Activated CD8-positive, alpha-beta T cell treated with anti-CD3 and anti-CD28 coated beads for 36 hours (primary cell): ENCODE measurements around the gene CFAP58. TPM values are rescaled to one million over a fixed set of nuclear protein-coding genes. Genes with fewer than 3 reads are reported as not detected.

Source experiments
- ATAC-seq: fragments of 200-7000 bp; cut with Tn5 transposase; one replicate; pipeline ENCODE4 v1.10.0; 2021; ENCODE audit warnings: mild to moderate bottlenecking, moderate library complexity
- CTCF ChIA-PET: fragments of 350-600 bp; sonication (Branson Sonifier 250); formaldehyde crosslinking; loops from one replicate; lab custom pipeline; 2021; ENCODE audit warnings: antibody characterized with exemption; lab: Charles Lee
- POLR2A ChIA-PET: fragments of 350-600 bp; sonication (Branson Sonifier 250); formaldehyde crosslinking; loops from one replicate; lab custom pipeline; 2021; ENCODE audit warnings: antibody characterized with exemption; lab: Charles Lee
- DNase-seq: peaks from one replicate; pipeline ENCODE4 v3.0.0-alpha.2; 2020
- H3K27ac Mint-ChIP-seq: one replicate; pipeline ENCODE4 v1.8.0; 2021; ENCODE audit warnings: mild to moderate bottlenecking, mixed read lengths
- H3K27me3 Mint-ChIP-seq: one replicate; pipeline ENCODE4 v1.8.0; 2021; ENCODE audit warnings: mixed read lengths
- H3K36me3 Mint-ChIP-seq: one replicate; pipeline ENCODE4 v1.8.0; 2021; ENCODE audit warnings: low read depth, mixed read lengths
- H3K4me1 Mint-ChIP-seq: one replicate; pipeline ENCODE4 v1.8.0; 2021; ENCODE audit warnings: low read depth, mixed read lengths
- H3K4me3 Mint-ChIP-seq: one replicate; pipeline ENCODE4 v1.8.0; 2021; ENCODE audit warnings: mild to moderate bottlenecking, moderate library complexity, mixed read lengths
- H3K9me3 Mint-ChIP-seq: one replicate; pipeline ENCODE4 v1.8.0; 2021; ENCODE audit warnings: mixed read lengths
- CTCF ChIP-seq: fragments of 200-600 bp; IDR thresholded peaks from one replicate; pipeline ENCODE4 v1.8.0; 2022; ENCODE audit warnings: antibody characterized with exemption, mild to moderate bottlenecking
- intact Hi-C: fragments of 100-400 bp; cut with micrococcal nuclease; formaldehyde crosslinking; loops from one replicate; pipeline ENCODE4 v1.10.0; 2022
- total RNA-seq, 2 experiments: library from RNA; stranded (reverse); gene quantifications; one replicate each; pipeline ENCODE4 v1.2.3, GENCODE V29; 2021

CFAP58 gene
- total RNA-seq, 2 experiments from 2014 or later, result 0.27 to 0.38 TPM

GRCh38 chr10:104416851-104417250, 63.2 kb downstream of the CFAP58 start:
- no peak for DNase-seq
- no peaks in the 10 kb centered on the region for H3K36me3 Mint-ChIP-seq
- intact Hi-C loops, result no loop called here
- H3K4me1 Mint-ChIP-seq, result no peaks in the 10 kb centered on the region
- TF ChIP-seq CTCF, result no peak
- no peak overlapping the region for H3K27ac Mint-ChIP-seq
- no peaks in the 10 kb centered on the region for H3K9me3 Mint-ChIP-seq
- POLR2A ChIA-PET, result no interaction called here
- CTCF ChIA-PET, result interaction anchor here (1.7 kb wide), 1 partner anchor 13 kb away, joined by 4 read pairs; no protein-coding TSS in a partner anchor
- H3K27me3 Mint-ChIP-seq, result peaks cover 6% of the 10 kb centered on the region
- H3K4me3 Mint-ChIP-seq, result no peak overlapping the region
- no peak for ATAC-seq

- Mint-ChIP-seq H3K27ac (no peak overlapping the region), H3K9me3 (no peaks in the 10 kb centered on the region), H3K27me3 (peaks cover 6% of the 10 kb centered on the region), H3K36me3 (no peaks in the 10 kb centered on the region), H3K4me3 (no peak overlapping the region), H3K4me1 (no peaks in the 10 kb centered on the region)
- ATAC-seq (no peak), DNase-seq (no peak)
- intact Hi-C loops, result no loop called here
- CTCF ChIA-PET, result interaction anchor here (1.7 kb wide), 1 partner anchor 12 kb away, joined by 4 read pairs; no protein-coding TSS in a partner anchor
- POLR2A ChIA-PET, result no interaction called here
- TF ChIP-seq CTCF, result no peak
These were observed 64.1 kb downstream of the CFAP58 start for GRCh38 chr10:104417637-104418292.

- no peaks in the 10 kb centered on the region for H3K4me1 Mint-ChIP-seq
- no peaks in the 10 kb centered on the region for H3K27me3 Mint-ChIP-seq
- H3K36me3 Mint-ChIP-seq, result no peaks in the 10 kb centered on the region
- ChIA-PET POLR2A (no interaction called here), CTCF (no interaction called here)
- peak; percentile 8 for DNase-seq
- H3K9me3 Mint-ChIP-seq, result no peaks in the 10 kb centered on the region
- intact Hi-C loops, result no loop called here
- no peak overlapping the region for H3K27ac Mint-ChIP-seq
- ATAC-seq, result peak; percentile 74
- H3K4me3 Mint-ChIP-seq, result no peak overlapping the region
- no peak for TF ChIP-seq CTCF
These were observed 71.1 kb downstream of the CFAP58 start for GRCh38 chr10:104424719-104425118.

- no peak overlapping the region for H3K27ac Mint-ChIP-seq
- ATAC-seq (no peak), DNase-seq (no peak)
- intact Hi-C loops, result no loop called here
- H3K27me3 Mint-ChIP-seq, result peaks cover 3% of the 10 kb centered on the region
- H3K4me3 Mint-ChIP-seq, result no peak overlapping the region
- H3K9me3 Mint-ChIP-seq, result no peaks in the 10 kb centered on the region
- ChIA-PET POLR2A (no interaction called here), CTCF (no interaction called here)
- TF ChIP-seq CTCF, result no peak
- no peaks in the 10 kb centered on the region for H3K36me3 Mint-ChIP-seq
- no peaks in the 10 kb centered on the region for H3K4me1 Mint-ChIP-seq
These were observed 74.4 kb downstream of the CFAP58 start for GRCh38 chr10:104427989-104428388.

- no peak overlapping the region for H3K27ac Mint-ChIP-seq
- H3K4me1 Mint-ChIP-seq, result no peaks in the 10 kb centered on the region
- ATAC-seq (no peak), DNase-seq (no peak)
- no peaks in the 10 kb centered on the region for H3K36me3 Mint-ChIP-seq
- intact Hi-C loops, result no loop called here
- peaks cover 6% of the 10 kb centered on the region for H3K27me3 Mint-ChIP-seq
- ChIA-PET POLR2A (no interaction called here), CTCF (interaction anchor here (1.7 kb wide), 1 partner anchor 13 kb away, joined by 4 read pairs; no protein-coding TSS in a partner anchor)
- no peak for TF ChIP-seq CTCF
- H3K9me3 Mint-ChIP-seq, result no peaks in the 10 kb centered on the region
- H3K4me3 Mint-ChIP-seq, result no peak overlapping the region
These were observed 76.2 kb downstream of the CFAP58 start for GRCh38 chr10:104429846-104430245.
